ENCODE results near the gene ST3GAL4. TPM values are rescaled to one million over a fixed set of nuclear protein-coding genes. Genes with fewer than 3 reads are reported as not detected.

The ST3GAL4 gene
- total and polyA plus RNA-seq, 5 experiments from 2014 or later = 1.1 to 6.6 (median 2.1) TPM

DNA sequence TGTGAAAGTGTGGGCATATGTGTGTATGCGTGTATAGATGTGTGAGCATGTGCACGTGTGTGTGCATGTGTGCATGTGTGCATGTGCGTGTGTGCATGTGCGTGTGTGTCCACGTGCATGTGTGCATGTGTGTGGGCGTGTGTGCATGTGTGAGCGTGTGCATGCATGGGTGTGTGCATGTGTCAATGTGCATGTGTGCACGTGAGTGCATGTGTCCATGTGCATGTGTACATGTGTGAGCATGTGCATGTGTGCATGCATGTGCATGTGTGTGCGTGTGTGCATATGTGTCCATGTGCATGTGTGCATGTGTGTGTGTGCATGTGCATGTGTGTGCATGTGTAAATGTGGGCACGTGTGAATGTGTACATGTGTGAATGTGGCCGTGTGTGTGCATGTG, 95.3 kb downstream of the ST3GAL4 start:
- POLR2A ChIA-PET = no interaction called here
- no peak for DNase-seq
- peaks cover 0 to 10% (median 0%) of the 10 kb centered on the region in 9 donors for H3K9me3 Mint-ChIP-seq
- H3K4me1 Mint-ChIP-seq = peaks cover 0 to 3% (median 1%) of the 10 kb centered on the region in 4 donors
- H3K4me3 Mint-ChIP-seq = no peak overlapping the region
- H3K27me3 Mint-ChIP-seq = peaks cover 0 to 3% (median 2%) of the 10 kb centered on the region in 5 donors
- no peak overlapping the region for H3K27ac Mint-ChIP-seq
- H3K36me3 Mint-ChIP-seq = no peaks in the 10 kb centered on the region
- ATAC-seq = no peak

DNA sequence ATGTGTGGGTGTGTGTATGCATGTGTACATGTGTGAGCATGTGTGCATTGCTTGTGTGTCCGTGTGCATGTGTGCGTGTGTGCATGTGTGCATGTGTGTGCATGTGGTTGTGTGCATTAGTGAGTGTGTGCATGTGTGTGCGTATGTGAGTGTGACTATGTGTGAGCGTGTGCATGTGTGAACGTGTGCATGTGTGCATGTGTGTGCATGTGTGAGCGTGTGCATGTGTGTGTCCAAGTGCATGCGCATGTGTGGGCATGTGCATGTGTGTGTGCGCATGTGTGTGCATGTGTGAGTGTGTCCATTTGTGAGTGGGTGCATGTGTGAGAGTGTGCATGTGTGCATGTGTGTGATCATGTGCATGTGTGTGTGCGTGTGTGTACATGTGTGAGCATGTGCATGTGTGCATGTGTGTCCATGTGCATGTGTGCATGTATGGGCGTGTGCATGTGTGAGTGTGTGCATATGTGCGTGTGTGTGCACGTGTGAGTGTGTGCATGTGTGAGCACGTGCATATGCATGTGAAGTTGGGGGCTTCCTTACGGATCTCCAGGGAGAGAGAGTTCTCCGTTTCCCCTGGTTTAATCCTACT, 95.8 kb downstream of the ST3GAL4 start:
- POLR2A ChIA-PET = no interaction called here
- ATAC-seq = no peak
- H3K27me3 Mint-ChIP-seq = peaks cover 0 to 3% (median under 1%) of the 10 kb centered on the region in 5 donors
- no peak for DNase-seq
- no peaks in the 10 kb centered on the region for H3K36me3 Mint-ChIP-seq
- H3K27ac Mint-ChIP-seq = no peak overlapping the region
- H3K9me3 Mint-ChIP-seq = peaks cover 0 to 10% (median 0%) of the 10 kb centered on the region in 9 donors
- no peak overlapping the region for H3K4me3 Mint-ChIP-seq
- H3K4me1 Mint-ChIP-seq = peaks cover 0 to 3% (median 1%) of the 10 kb centered on the region in 4 donors

DNA sequence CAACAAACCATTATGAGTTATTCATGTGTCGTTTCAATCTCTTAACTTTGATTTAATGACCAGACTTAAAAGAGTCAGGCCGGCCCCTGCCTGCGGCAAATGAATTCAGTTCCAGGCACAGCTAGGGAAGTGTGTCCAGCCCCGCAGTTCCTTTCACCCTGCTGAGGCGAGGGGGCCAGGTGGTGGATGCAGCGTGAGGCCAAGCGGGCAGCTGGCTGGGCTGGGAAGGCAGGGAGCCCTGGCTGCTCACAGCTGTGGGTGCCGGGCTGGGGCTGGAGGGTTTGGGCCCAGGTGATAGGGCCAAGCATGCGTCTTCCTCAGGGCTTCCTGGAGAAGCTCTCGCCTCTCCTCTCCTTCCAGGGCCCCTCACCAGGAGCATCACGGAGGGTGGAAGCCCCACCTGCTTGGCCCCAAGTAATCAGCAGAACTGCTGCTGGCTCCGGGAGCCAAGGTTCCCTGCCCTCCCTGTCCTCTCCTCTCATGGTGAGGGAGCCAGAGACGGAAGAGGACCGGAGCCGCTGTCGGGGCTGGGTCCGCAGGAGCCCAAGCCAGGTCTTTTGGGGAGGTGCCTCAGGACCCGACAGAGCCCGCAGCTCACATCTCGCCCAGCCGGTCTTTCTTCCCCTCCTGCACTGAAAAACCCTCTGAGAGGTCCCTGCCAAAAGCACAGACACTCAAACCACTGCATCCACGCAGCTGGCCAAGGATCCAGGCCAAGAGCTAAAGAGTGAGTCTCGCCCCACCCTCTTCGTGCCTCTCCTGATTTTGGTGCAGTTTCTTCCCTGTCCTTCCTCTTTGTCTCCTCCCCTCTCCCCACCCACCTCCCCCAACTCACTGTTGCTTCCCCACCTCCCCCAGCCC, 97.0 kb downstream of the ST3GAL4 start:
- H3K4me3 Mint-ChIP-seq = no peak overlapping the region

DNA sequence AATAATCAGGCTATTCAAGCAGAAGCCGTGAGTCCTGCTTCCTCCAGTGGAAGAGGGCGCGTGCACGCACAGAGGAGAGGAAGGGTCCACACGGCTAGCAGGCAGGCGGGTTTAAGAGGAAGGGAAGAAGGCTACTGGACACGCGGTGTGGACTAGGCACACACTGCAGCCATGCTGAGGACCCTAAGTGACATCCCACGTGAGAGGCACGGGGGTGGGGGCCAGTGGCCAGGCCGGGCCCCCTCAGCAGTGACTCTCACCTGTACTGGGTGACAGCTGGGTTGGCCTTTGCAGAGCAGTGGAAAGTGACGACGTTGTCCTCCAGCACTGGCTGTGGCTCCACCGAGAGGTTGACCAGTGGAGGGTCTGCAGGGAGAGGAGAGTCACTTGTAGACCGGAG, 100.6 kb downstream of the ST3GAL4 start:
- Mint-ChIP-seq H3K9me3 (no peaks in the 10 kb centered on the region), H3K36me3 (no peaks in the 10 kb centered on the region), H3K4me1 (no peaks in the 10 kb centered on the region), H3K27ac (peak overlapping the region in 1 of 10 donors; percentile 40), H3K27me3 (peaks cover 2 to 9% (median 4%) of the 10 kb centered on the region in 5 donors), H3K4me3 (no peak overlapping the region)
- ATAC-seq (no peak), DNase-seq (no peak)
- POLR2A ChIA-PET = no interaction called here

More for the DNA sequence above, 97.0 kb downstream of the ST3GAL4 start:
- H3K27ac Mint-ChIP-seq = no peak overlapping the region
- peaks cover 0 to 3% (median 0%) of the 10 kb centered on the region in 5 donors for H3K27me3 Mint-ChIP-seq
- H3K36me3 Mint-ChIP-seq = no peaks in the 10 kb centered on the region
- no peak for ATAC-seq
- peaks cover 0 to 10% (median 0%) of the 10 kb centered on the region in 9 donors for H3K9me3 Mint-ChIP-seq
- DNase-seq = no peak
- POLR2A ChIA-PET = no interaction called here
- peaks cover 0 to 3% (median 1%) of the 10 kb centered on the region in 4 donors for H3K4me1 Mint-ChIP-seq

DNA sequence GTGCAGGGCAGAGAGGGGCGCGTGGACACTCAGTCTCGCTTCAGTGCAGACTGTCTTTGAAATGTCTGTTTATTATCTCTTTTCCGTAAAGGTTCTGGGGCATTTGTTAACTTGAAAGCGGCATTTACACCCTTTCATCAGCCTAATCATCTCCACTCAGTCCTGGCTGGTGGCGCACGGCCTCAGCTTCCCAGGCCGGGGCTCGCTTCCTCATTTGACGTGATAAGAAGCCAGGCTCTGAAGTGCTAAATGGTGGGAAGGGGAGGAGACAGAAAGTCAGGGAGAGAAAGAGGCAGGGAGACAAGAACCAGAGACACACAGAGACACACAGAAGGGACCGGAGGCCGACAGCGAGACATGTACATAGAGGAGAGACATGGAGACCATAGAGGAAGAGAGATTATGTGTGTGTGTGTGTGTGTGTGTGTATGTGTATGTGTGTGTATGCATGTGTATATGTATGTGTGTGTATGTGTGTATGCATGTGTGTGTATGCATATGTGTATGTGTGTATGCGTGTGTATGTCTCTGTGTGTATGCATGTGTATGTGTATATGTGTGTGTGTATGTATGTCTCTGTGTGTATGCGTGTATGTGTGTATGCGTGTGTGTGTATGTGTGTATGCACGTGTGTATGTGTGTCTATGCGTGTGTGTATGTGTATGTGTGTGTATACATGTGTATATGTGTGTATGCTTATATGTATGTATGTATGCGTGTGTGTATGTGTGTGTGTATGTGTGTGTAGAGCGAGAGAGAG, 101.5 kb downstream of the ST3GAL4 start:
- POLR2A ChIA-PET = interaction anchor here (0.6 kb wide), 1 partner anchor 95 kb away, joined by 4 read pairs; no protein-coding TSS in a partner anchor
- no peak overlapping the region for H3K4me3 Mint-ChIP-seq
- H3K27ac Mint-ChIP-seq = no peak overlapping the region
- ATAC-seq (no peak), DNase-seq (no peak)
- H3K27me3 Mint-ChIP-seq = peaks cover 2 to 9% (median 4%) of the 10 kb centered on the region in 5 donors
- no peaks in the 10 kb centered on the region for H3K4me1 Mint-ChIP-seq
- H3K36me3 Mint-ChIP-seq = no peaks in the 10 kb centered on the region
- H3K9me3 Mint-ChIP-seq = no peaks in the 10 kb centered on the region

DNA sequence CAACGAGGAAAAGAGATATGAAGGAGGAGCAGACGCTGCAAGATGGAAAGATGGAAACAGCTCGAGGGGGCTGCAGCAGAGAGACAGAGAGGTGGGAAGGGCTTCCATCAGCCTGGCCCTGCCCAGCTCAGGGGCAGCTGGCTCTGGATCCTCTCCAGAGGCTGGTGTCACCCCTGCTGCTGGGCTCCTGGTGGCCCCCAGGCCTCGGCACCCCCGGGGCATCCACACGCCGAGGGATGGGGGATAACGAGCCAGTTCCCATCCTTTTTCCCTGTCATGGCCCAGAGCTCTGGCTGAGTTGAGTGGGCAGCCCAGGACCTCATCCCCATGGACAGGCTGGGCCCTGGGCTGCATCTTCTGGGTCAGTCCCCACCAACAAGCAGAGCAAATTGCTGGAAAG, 102.3 kb downstream of the ST3GAL4 start:
- DNase-seq = no peak
- Mint-ChIP-seq H3K4me3 (no peak overlapping the region), H3K27me3 (peaks cover 2 to 9% (median 4%) of the 10 kb centered on the region in 5 donors), H3K36me3 (no peaks in the 10 kb centered on the region), H3K9me3 (no peaks in the 10 kb centered on the region), H3K4me1 (no peaks in the 10 kb centered on the region), H3K27ac (no peak overlapping the region)
- POLR2A ChIA-PET = interaction anchor here (0.6 kb wide), 1 partner anchor 96 kb away, joined by 4 read pairs; no protein-coding TSS in a partner anchor
- no peak for ATAC-seq

DNA sequence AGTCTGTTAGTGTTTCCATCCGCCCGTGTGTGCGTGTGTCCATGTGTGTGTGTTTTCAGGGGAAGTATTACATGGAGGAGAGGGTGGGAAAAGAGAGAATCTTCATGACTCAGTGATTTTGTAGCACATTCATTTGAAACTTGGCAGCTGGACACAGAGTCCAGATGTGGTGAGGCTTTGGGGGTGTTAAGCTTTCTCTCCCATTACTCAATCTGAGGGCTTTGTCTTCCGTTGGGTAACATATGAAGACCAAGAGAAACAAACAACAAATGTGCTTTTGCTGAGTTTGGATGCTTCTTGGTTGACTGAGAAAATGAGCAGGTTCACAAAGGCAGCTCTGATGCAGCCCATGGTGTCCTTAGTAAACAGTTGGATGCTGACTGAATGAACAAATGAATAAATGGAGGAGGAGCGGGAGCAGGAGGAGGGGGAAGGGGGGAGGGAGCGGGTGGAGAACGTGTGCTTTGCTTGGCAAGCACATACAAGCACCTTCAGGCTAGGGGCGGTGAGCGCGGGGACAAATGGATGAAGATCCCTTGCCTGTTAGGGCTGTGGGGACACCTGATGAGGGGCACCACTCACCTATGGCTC, 104.3 kb downstream of the ST3GAL4 start:
- POLR2A ChIA-PET = no interaction called here
- Mint-ChIP-seq H3K4me1 (peaks cover 0 to 7% (median 5%) of the 10 kb centered on the region in 4 donors), H3K9me3 (peaks cover 0 to 2% (median 0%) of the 10 kb centered on the region in 9 donors), H3K4me3 (no peak overlapping the region), H3K36me3 (no peaks in the 10 kb centered on the region), H3K27ac (peak overlapping the region in 1 of 10 donors; percentile 20), H3K27me3 (peaks cover 2 to 9% (median 4%) of the 10 kb centered on the region in 5 donors)
- ATAC-seq (no peak), DNase-seq (no peak)

DNA sequence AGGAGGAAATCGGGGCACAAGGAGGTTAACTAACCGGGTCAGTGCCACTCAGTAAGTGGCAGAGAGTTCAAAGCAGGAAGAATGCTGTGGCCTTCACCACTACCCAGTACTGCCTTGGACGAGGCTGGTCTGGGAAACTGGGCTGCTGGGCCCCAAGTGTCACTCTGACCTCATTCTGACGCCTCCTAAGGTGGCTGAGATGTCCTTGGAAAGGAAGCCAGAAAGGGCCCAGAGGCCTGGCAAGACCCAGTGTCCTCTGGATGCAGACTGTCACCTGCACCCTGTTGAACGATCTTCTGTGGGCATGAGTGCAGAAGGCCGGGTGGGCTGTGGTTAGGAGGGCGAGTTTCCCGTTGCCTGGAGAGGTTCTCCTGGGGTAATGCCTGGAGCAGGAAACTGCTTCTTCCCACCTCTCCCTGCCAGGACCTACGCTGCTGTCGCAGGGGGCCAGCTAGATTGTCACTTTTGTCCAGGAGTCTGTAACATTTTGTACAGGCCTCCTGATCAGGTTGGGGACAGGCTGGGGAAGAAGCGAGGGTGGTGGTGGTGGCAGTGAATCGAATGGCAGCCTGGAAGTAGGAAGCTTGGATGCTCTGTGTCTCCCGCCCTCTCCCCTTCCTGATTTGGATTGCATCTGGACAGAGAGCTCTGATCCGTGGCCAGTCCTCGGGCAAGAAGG, 105.1 kb downstream of the ST3GAL4 start:
- Mint-ChIP-seq H3K27ac (no peak overlapping the region), H3K36me3 (no peaks in the 10 kb centered on the region), H3K4me3 (no peak overlapping the region), H3K4me1 (peaks cover 0 to 15% (median 12%) of the 10 kb centered on the region in 4 donors), H3K9me3 (peaks cover 0 to 2% (median 0%) of the 10 kb centered on the region in 9 donors), H3K27me3 (peaks cover 1 to 9% (median 3%) of the 10 kb centered on the region in 5 donors)
- DNase-seq (no peak), ATAC-seq (no peak)
- POLR2A ChIA-PET = no interaction called here

DNA sequence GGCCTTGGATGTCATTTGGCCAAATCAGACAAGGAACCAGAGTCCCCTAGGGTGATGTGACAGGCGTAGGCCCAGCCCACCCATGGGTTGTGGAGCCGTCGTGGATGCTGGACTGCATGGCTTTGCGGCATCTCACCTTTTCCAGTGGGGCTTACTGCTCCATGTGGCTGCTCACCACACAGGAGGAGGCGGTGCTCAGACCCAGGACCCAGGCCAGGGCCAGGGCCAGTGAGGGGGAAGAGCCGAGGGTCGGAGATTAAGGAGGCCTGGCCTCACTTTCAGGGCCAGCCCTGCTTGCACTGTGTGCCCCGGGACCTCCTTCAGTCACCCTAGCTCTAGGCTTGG, 105.6 kb downstream of the ST3GAL4 start:
- Mint-ChIP-seq H3K9me3 (peaks cover 0 to 2% (median 0%) of the 10 kb centered on the region in 9 donors), H3K27ac (no peak overlapping the region), H3K27me3 (peaks cover 2 to 9% (median 4%) of the 10 kb centered on the region in 5 donors), H3K4me1 (peaks cover 3 to 20% (median 17%) of the 10 kb centered on the region in 4 donors), H3K4me3 (no peak overlapping the region), H3K36me3 (no peaks in the 10 kb centered on the region)
- no peak for DNase-seq
- POLR2A ChIA-PET = no interaction called here
- ATAC-seq = no peak

DNA sequence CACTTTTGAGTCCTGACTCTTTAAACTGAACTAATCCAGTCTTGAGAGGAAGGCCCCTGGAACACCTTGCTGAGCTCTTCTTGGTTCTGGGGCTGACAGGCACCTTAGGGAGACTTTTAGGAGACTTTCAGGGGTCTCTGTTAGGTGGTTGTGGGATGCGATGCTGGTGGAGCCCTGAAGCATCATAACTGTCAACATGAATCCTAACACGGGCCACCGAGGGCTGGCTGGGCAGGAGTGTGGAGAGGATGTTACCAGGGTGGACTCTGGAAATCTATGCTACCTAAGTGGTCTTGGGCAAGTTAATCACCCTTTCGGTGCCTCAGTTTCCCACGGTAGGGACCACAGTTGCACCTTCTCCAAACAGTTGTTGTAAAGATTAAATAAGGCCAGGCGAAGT, 106.5 kb downstream of the ST3GAL4 start:
- Mint-ChIP-seq H3K4me1 (peaks cover 5 to 27% (median 23%) of the 10 kb centered on the region in 4 donors), H3K9me3 (peaks cover 0 to 2% (median 0%) of the 10 kb centered on the region in 9 donors), H3K36me3 (no peaks in the 10 kb centered on the region), H3K27ac (no peak overlapping the region), H3K4me3 (no peak overlapping the region), H3K27me3 (peaks cover 2 to 9% (median 3%) of the 10 kb centered on the region in 5 donors)
- no peak for DNase-seq
- POLR2A ChIA-PET = no interaction called here
- no peak for ATAC-seq

DNA sequence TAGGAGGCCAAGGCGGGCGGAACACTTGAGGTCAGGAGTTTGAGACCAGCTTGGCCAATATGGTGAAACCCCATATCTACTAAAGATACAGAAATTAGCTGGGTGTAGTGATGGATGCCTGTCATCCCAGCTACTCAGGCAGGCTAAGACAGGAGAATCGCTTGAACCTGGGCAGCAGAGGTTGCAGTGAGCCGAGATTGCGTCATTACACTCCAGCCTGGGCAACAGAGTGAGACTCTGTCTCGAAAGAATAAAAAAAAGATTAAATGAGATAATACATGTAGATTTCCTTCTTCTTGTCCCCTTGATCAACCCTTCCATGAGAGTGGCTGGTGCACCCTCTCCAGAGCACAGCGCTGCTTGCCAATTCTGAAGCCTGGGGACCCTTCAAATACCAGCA, 106.9 kb downstream of the ST3GAL4 start:
- no peak overlapping the region for H3K4me3 Mint-ChIP-seq
- H3K36me3 Mint-ChIP-seq = no peaks in the 10 kb centered on the region
- DNase-seq (no peak), ATAC-seq (no peak)
- POLR2A ChIA-PET = no interaction called here
- peaks cover 5 to 27% (median 23%) of the 10 kb centered on the region in 4 donors for H3K4me1 Mint-ChIP-seq
- H3K9me3 Mint-ChIP-seq = peaks cover 0 to 2% (median 0%) of the 10 kb centered on the region in 9 donors
- H3K27me3 Mint-ChIP-seq = peaks cover 2 to 9% (median 3%) of the 10 kb centered on the region in 5 donors
- H3K27ac Mint-ChIP-seq = no peak overlapping the region

All from naive thymus-derived CD8-positive, alpha-beta T cell (primary cell).